Stimulated activated naive B cell treated with anti-CD40 and anti-IgM and Interleukin-4, amounts not matched to agents 10 μg/mL and 1 μg/mL and 100 μg/mL, for 72 hours (primary cell): ENCODE results near the gene SCYGR6.
"Not testable (repeated sequence)": the region's sequence is repeated elsewhere in the genome, so short reads cannot be mapped to it uniquely, and the experiment has no call there.

Experiments
- ATAC-seq, 2 donors: fragments of 150-1000 bp; cut with Tn5 transposase; replicated peaks; 2 replicates each; pipeline ENCODE4 v1.10.0; 2021; ENCODE audit warnings: moderate library complexity in 1 of 2
- DNase-seq: peaks from one replicate; pipeline ENCODE4 v3.0.0; 2021
- H3K27ac Mint-ChIP-seq: one replicate; pipeline ENCODE4 v1.8.0; 2022; ENCODE audit warnings: mild to moderate bottlenecking, mixed read lengths
- H3K27me3 Mint-ChIP-seq, 2 donors: one replicate each; pipeline ENCODE4 v1.8.0; 2022; ENCODE audit warnings: mixed read lengths in 2 of 2
- H3K36me3 Mint-ChIP-seq, 2 donors: one replicate each; pipeline ENCODE4 v1.8.0; 2022; ENCODE audit warnings: mixed read lengths in 2 of 2, mild to moderate bottlenecking in 1 of 2
- H3K4me1 Mint-ChIP-seq, 2 donors: one replicate each; pipeline ENCODE4 v1.8.0; 2022; ENCODE audit warnings: mixed read lengths in 2 of 2, mild to moderate bottlenecking in 1 of 2
- H3K4me3 Mint-ChIP-seq, 2 donors: one replicate each; pipeline ENCODE4 v1.8.0; 2022; ENCODE audit warnings: mild to moderate bottlenecking in 2 of 2, mixed read lengths in 2 of 2, moderate library complexity in 1 of 2
- H3K9me3 Mint-ChIP-seq, 2 donors: one replicate each; pipeline ENCODE4 v1.8.0; 2022; ENCODE audit warnings: mixed read lengths in 2 of 2, mild to moderate bottlenecking in 1 of 2

The SCYGR6 gene

DNA sequence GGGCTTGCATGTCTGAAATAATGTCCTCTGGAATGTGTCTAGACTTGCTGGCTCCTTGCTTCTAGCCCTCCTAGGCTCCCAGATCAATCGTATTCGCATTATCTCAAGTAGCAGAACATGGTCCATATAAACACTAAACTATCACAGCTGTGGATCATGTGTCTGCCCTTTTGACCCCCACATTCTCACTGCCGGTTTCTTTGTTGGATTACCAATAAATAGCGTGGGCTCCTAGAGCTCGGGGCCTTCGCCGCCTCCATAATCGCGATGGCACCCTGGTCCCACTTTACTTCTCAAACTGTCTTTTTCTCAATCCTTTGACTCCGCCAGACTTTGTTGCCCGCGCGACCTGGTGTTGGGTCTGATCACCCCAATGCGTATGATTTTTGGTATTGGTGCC, 14.8 kb upstream of the SCYGR6 start:
- ATAC-seq, result no peak
- Mint-ChIP-seq H3K27ac (no peak overlapping the region), H3K9me3 (no peaks in the 10 kb centered on the region), H3K36me3 (no peaks in the 10 kb centered on the region), H3K4me3 (no peak overlapping the region), H3K4me1 (no peaks in the 10 kb centered on the region), H3K27me3 (peaks cover 4 to 17% of the 10 kb centered on the region in 2 donors)
- no peak for DNase-seq

DNA sequence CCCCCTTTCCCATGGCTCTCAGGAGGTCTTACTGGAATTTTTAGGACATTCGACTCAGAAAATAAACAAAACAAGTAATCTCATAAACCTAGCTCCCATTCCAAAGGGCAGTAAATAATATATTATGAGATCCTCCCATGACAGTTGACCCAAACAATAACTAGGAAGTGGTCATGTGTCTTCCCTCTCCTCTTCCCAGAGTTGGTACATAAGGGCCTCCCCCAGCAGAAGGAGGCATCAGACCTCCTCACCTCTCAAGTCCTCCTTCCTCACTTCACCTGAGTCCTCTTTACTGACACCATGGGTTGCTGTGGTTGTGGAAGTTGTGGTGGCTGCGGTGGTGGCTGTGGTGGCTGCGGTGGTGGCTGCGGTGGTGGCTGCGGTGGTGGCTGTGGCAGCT, 3.5 kb upstream of the SCYGR6 start, which contains the start of gene SCYGR7:
TSS of gene SCYGR7 (plus strand) at position 301 of the 400 bp plus-strand sequence. CDS start at position 301, 0 bp downstream.
- ATAC-seq, result no peak
- no peaks in the 10 kb centered on the region for H3K36me3 Mint-ChIP-seq

DNA sequence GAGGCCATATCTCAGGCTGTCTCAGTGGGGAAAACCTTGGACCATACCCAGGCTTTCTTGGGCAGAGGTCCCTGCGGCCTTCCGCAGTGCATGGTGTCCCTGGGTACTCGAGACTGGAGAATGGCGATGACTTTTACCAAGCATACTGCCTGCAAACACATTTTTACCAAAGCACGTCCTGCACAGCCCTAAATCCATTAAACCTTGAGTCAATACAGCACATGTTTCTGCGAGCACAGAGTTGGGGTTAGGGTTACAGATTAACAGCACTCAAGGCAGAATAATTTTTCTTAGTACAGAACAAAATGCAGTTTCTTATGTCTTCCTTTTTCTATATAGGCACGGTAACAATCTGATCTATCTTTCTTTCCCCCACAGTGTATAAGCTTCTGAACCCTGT, 1.7 kb downstream of the SCYGR6 start:
- H3K27ac Mint-ChIP-seq, ATAC-seq, H3K4me3 Mint-ChIP-seq, H3K36me3 Mint-ChIP-seq, DNase-seq, H3K4me1 Mint-ChIP-seq, H3K9me3 Mint-ChIP-seq: not testable (repeated sequence)
- H3K27me3 Mint-ChIP-seq, result peaks cover 20 to 28% of the 10 kb centered on the region in 2 donors

More for the DNA sequence above, 3.5 kb upstream of the SCYGR6 start, which contains the start of gene SCYGR7:
- no peaks in the 10 kb centered on the region for H3K4me1 Mint-ChIP-seq
- no peak within 1 kb of the TSS for H3K27ac Mint-ChIP-seq
- no peaks in the 10 kb centered on the region for H3K9me3 Mint-ChIP-seq
- no peak within 1 kb of the TSS for H3K4me3 Mint-ChIP-seq
- no peak for DNase-seq
- peaks cover 10% of the 10 kb centered on the region in 2 donors for H3K27me3 Mint-ChIP-seq

DNA sequence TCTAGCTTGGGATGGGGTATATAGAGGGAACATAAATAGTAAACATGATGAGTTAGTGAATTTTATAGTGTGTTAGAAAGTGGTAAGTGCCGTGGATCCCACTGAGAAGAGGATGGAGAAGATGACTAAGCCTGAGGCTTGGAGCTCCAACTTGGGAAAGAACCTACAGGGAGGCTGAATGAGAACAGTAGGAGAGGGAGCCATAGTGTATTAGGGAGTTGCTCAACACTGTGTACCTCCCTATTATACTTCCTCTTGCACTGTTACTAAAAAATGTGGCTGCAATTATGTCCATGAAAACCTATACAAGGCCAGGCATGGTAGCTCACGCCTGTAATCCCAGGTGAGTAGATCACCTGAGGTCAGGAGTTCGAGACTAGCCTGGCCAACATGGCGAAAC, 3.9 kb downstream of the SCYGR6 start:
- H3K36me3 Mint-ChIP-seq, result peaks cover 0 to 2% of the 10 kb centered on the region in 2 donors
- no peak for ATAC-seq
- no peak for DNase-seq
- H3K4me1 Mint-ChIP-seq, result peaks cover 2 to 7% of the 10 kb centered on the region in 2 donors
- no peak overlapping the region for H3K4me3 Mint-ChIP-seq
- H3K27me3 Mint-ChIP-seq, result peaks cover 25 to 37% of the 10 kb centered on the region in 2 donors
- no peaks in the 10 kb centered on the region for H3K9me3 Mint-ChIP-seq
- no peak overlapping the region for H3K27ac Mint-ChIP-seq

DNA sequence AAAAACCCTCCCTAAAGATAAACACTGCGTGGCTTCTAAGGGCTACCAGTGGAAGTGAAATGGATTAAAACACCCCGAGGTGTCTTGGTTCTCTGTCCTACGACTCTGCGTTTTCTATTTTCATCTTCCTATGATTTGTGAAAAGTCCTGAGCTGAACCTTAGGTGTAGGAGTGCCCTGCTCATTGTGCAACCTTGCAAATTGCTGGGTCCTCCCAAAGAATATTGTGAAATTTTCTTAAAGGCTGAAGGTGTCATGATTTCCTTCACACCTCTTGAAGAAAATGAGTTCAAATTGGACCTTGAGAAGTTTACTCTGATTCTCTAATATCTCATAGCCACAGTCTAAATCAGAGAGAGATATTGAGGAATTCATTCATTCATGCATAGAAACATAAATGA, 4.9 kb downstream of the SCYGR6 start:
- Mint-ChIP-seq H3K27me3 (peaks cover 22 to 37% of the 10 kb centered on the region in 2 donors), H3K27ac (no peak overlapping the region), H3K36me3 (peaks cover 0 to 2% of the 10 kb centered on the region in 2 donors), H3K9me3 (no peaks in the 10 kb centered on the region), H3K4me1 (peaks cover 2 to 7% of the 10 kb centered on the region in 2 donors), H3K4me3 (no peak overlapping the region)
- DNase-seq (no peak), ATAC-seq (no peak)

DNA sequence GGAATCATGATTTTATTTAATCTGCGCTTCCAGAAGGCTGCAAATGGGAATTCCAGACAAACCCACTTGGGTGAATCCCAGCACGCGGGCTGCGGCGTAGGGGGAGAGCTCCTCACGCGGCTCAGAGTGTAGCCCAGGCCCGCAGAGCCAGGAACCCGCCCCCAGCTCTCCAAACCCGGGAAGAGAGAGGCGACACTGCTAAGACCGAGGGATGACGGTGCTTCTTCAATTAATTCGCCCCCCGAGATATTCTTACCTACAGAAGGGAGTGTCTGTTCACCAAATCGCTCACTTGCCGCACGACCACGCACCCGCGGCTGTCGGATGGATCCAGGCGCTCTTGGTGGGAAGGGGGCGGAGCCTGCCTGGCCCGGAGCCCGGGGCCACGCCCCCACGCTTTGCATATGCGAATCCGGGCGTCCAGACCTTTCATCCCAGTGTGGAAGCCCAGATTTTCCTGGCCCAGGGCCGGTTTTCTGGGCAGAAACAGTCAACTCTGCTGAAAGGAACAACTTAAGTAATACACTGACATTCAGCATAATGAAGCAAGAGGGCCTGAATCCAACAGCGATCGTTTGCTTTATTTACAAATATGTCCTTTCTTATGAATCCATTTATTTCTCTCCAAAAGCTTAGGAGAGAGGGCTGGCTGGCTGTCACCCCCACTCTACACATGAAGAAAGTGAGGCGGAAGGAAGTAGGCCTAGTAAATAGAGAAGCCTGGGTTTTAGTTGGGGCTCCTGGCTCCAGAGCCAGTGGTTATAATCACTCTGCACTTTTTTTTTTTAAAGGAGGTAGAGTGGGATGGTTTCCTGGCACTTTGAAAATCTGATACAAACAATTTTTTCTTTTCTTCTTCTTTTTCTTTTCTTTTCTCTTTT, 6.6 kb downstream of the SCYGR6 start, which contains the start of gene SLC19A3:
TSS of gene SLC19A3 (minus strand) at position 342 of the 881 bp plus-strand sequence. CDS start 15,710 bp downstream, outside the sequence.
- Mint-ChIP-seq H3K4me1 (peaks cover 2 to 7% of the 10 kb centered on the region in 2 donors), H3K27ac (no peak within 1 kb of the TSS), H3K27me3 (peaks cover 22 to 37% of the 10 kb centered on the region in 2 donors), H3K9me3 (no peaks in the 10 kb centered on the region), H3K36me3 (peaks cover 0 to 2% of the 10 kb centered on the region in 2 donors), H3K4me3 (peak within 1 kb of the TSS; percentile 36 to 54)
- no peak for ATAC-seq
- no peak for DNase-seq

DNA sequence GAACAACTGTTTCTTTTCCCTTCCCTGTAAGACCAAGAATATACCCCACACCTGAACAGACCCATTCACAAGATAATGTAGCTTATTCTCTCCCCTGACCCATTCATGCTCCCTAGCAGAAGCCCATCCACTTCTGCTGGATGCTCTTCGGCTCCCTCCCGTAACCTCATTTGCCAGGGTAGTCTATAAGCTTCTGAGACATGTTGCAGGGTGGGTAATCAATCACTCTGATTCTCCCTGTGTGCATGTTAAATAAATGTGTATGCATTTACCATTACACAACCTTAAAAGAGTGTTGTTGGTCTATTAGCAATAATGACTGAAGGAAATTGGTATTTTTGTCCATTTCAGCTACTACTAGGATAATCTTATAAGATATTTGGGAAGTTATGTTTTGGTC, 8.1 kb downstream of the SCYGR6 start:
- no peak overlapping the region for H3K4me3 Mint-ChIP-seq
- peaks cover 14 to 37% of the 10 kb centered on the region in 2 donors for H3K27me3 Mint-ChIP-seq
- H3K9me3 Mint-ChIP-seq, result no peaks in the 10 kb centered on the region
- peaks cover 2 to 7% of the 10 kb centered on the region in 2 donors for H3K4me1 Mint-ChIP-seq
- ATAC-seq (no peak), DNase-seq (no peak)
- no peak overlapping the region for H3K27ac Mint-ChIP-seq
- peaks cover 0 to 2% of the 10 kb centered on the region in 2 donors for H3K36me3 Mint-ChIP-seq

DNA sequence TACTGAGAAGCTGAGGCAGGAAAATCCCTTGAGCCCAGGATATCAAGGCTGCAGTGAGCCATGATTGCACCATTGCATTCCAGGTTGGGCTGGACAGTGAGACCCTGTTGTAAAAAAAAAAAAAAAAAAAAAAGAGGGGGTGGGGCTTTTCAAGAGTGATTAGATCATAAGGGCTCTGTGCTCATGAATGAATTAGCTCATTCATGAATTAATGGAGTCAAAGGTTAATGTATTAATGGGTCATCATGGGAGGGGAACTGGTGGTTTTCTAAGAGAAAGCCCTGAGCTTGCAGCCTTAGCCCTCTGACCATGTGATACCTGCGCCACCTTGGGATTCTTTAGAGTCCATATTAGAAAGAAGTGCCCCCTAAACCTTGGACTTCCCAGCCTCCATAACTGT, 11.3 kb downstream of the SCYGR6 start:
- Mint-ChIP-seq H3K36me3 (no peaks in the 10 kb centered on the region), H3K9me3 (no peaks in the 10 kb centered on the region), H3K4me1 (peaks cover 2 to 7% of the 10 kb centered on the region in 2 donors), H3K27ac (no peak overlapping the region), H3K27me3 (peaks cover 10 to 14% of the 10 kb centered on the region in 2 donors), H3K4me3 (no peak overlapping the region)
- no peak for DNase-seq
- no peak for ATAC-seq

DNA sequence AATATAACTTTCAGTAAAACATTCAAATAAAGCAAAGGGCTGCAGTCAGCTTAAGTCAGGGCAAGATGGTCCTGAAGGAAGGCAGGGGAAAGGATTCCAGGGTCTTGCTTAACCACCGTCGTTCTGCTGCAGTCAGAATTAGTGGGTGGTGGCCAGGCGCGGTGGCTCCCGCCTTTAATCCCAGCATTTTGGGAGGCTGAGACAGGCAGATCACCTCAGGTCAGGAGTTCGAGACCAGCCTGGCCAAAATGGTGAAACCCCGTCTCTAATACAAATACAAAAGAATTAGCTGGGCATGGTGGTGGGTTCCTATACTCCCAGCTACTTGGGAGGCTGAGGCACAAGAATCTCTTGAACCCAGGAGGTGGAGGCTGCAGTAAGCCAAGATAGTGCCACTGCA, 13.6 kb downstream of the SCYGR6 start:
- no peak for ATAC-seq
- H3K9me3 Mint-ChIP-seq, result no peaks in the 10 kb centered on the region
- H3K27me3 Mint-ChIP-seq, result peaks cover 3 to 4% of the 10 kb centered on the region in 2 donors

DNA sequence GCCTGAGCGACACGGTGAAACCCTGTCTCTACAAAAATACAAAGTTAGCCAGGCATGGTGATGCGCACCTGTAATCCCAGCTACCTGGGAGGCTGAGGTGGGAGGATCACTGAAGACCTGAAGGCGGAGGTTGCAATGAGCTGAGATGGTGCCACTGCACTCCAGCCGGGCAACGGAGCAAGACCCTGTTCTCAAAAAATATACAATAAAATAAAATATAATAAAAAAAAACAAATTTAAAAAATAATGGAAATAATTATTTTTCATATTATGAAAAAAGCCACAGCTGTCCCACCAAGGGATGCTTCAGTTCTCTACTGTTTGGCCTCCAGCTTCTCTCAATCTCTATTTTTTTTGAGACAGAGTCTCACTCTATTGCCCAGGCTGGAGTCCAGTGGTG, 17.2 kb downstream of the SCYGR6 start:
- Mint-ChIP-seq H3K4me3 (no peak overlapping the region), H3K27me3 (peaks cover 10 to 11% of the 10 kb centered on the region in 2 donors), H3K9me3 (no peaks in the 10 kb centered on the region), H3K27ac (no peak overlapping the region), H3K36me3 (no peaks in the 10 kb centered on the region), H3K4me1 (no peaks in the 10 kb centered on the region)
- no peak for ATAC-seq
- no peak for DNase-seq

More for the DNA sequence above, 13.6 kb downstream of the SCYGR6 start:
- Mint-ChIP-seq H3K36me3 (no peaks in the 10 kb centered on the region), H3K27ac (no peak overlapping the region), H3K4me3 (no peak overlapping the region), H3K4me1 (no peaks in the 10 kb centered on the region)
- DNase-seq, result no peak

DNA sequence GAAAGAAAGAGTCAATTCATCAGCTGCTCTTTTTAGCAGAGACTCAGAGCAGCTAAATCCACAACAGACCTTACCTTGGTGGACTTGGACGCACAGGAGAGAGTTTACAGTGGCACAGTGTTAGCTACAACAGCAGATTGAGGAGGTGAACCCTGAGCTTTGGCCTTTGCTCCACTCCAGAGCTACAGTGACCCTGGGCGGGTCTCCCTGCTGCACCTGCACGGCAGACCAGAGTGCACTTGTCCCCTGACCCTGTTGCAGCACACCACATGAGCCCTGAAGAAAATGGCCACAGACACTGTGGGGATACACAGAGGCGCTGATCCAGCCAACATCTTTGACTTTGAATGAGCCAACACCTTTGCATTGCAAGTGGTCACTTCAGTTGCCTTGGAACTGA, 17.7 kb downstream of the SCYGR6 start:
- no peak for DNase-seq
- Mint-ChIP-seq H3K36me3 (no peaks in the 10 kb centered on the region), H3K4me3 (no peak overlapping the region), H3K9me3 (no peaks in the 10 kb centered on the region), H3K27me3 (peaks cover 10 to 11% of the 10 kb centered on the region in 2 donors), H3K4me1 (no peaks in the 10 kb centered on the region), H3K27ac (no peak overlapping the region)
- ATAC-seq, result peak in 1 of 2 donors; percentile 19

DNA sequence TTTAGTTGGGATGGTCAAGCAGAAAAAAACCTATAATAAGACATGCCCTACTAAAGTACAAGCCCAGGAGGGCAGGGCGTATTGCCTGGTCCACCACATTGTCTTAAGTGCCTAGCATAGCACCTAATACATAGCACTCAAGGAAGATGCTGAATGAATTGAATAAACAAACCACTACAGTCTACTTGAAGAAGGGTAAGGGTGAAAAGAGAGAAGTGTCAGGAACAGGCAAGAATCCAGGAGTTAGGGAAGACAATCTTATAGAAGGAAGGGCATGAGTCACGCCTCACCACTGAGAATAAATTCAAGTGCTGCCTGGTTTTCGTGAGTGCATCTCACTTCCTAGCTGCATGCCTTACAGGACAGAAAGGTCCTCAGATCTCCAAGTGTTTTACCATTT, 20.6 kb downstream of the SCYGR6 start:
- Mint-ChIP-seq H3K36me3 (no peaks in the 10 kb centered on the region), H3K27me3 (peaks cover 10 to 16% of the 10 kb centered on the region in 2 donors), H3K4me1 (no peaks in the 10 kb centered on the region), H3K4me3 (no peak overlapping the region), H3K27ac (no peak overlapping the region), H3K9me3 (no peaks in the 10 kb centered on the region)
- no peak for ATAC-seq
- no peak for DNase-seq

DNA sequence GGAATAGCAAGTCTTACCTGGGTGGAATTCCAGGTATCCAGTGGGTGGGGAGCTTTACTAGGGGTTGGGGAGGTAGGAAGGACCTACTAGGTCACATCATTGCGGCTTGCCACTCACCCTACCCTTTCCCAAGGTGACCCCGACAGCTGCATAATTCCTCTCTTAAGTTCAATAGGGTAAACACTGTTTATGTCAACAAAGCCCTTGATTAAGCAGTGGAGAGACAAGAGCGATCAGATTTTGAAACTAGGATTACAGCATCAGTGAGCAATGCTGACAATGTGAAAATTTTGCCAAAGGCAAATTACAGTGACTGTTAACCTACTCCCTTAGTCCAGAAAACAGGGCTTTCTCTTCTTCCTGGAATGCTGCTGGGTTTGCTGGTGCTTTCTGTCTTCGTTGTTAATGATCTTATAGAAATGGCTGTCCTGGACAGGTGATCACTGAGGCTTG, 21.3 kb downstream of the SCYGR6 start:
- Mint-ChIP-seq H3K27ac (no peak overlapping the region), H3K4me3 (no peak overlapping the region)
- no peak for ATAC-seq

DNA sequence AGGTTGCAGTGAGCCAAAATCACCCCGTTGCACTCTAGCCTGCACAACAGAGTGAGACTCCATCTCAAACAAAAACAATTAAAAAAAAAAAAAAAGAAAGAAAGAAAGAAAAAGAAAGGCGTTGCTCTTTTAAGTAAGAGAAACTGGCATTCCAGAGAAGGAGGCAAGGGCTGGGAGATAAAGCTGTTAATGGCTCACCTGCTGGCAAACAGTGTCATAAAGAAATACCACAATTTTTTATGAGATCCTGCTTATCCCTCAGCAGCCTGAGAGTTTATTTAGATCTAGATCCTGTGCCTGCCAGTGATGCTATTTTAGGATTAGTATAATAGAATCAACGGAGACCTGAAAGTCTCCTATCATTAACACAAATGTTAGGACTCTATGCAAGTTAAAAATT, 23.0 kb downstream of the SCYGR6 start:
- ATAC-seq, result no peak
- Mint-ChIP-seq H3K36me3 (no peaks in the 10 kb centered on the region), H3K9me3 (no peaks in the 10 kb centered on the region), H3K27me3 (peaks cover 10 to 16% of the 10 kb centered on the region in 2 donors), H3K4me3 (no peak overlapping the region), H3K4me1 (no peaks in the 10 kb centered on the region), H3K27ac (no peak overlapping the region)
- no peak for DNase-seq

More for the DNA sequence above, 21.3 kb downstream of the SCYGR6 start:
- no peaks in the 10 kb centered on the region for H3K4me1 Mint-ChIP-seq
- DNase-seq, result no peak
- H3K36me3 Mint-ChIP-seq, result no peaks in the 10 kb centered on the region
- H3K9me3 Mint-ChIP-seq, result no peaks in the 10 kb centered on the region
- peaks cover 10 to 16% of the 10 kb centered on the region in 2 donors for H3K27me3 Mint-ChIP-seq
